Activated naive CD4-positive, alpha-beta T cell treated with Interleukin-2 at 50 U/mL for 16 hours (primary cell): ENCODE measurements around the gene SHROOM4.

Experiments used
- DNase-seq: peaks from one replicate; pipeline ENCODE4 v3.0.0-alpha.2; 2020

SHROOM4 gene

DNA sequence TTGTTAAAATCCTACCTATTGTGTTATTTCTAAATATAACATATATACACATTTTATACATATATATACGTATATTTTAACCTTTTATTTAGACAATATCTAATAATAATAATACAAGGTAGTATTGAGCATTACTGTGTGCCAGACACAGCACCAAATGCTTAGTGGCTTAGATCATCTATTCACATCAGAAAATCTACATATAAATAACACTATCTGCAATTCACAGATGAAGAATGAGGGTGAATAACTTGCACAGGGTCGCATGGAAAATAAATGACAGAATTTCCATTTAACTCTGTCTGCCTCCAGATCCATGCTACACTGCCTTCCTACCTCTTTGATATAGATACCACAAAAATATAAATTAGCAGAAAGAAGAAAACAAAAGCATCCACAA lies 37.7 kb downstream of the SHROOM4 start:
- no peak for DNase-seq

DNA sequence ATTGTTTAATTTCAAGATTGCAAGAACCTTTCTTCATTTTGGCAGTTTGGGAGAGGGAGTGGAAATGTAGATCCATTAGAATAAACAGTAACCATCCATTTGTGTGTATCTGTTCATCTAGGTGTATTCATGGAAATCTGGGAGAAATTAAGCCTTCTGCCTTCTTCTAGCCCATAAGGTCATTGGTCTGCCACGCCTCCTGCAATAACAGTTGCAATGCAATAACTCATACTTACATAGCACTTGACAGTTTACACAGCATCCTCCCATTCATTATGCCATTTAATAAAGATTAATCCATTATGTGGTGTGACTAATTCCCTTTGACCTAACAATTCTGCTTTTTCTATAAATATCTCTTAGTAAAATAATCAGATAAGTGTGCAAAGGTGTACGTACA lies 42.6 kb downstream of the SHROOM4 start:
- DNase-seq: no peak

DNA sequence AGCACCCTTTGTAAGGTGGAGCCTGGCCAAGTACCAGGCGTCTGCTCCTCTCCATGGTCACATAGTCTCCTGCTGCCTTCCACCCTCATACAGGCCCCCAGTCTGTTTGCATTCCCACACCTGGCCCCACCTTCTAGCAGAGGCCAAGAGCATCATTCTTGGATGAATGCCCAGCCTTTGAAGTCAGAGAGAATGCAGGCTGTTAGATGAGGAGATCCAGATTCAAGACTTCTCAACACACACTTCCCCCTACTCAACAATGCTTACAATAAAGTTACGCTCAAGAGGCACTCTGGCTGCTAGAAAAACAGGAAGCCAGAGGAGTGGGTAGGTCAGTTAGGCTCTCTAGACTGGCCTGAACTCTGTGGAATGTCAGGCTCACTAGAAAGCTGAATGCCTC lies 43.3 kb downstream of the SHROOM4 start:
- no peak for DNase-seq

DNA sequence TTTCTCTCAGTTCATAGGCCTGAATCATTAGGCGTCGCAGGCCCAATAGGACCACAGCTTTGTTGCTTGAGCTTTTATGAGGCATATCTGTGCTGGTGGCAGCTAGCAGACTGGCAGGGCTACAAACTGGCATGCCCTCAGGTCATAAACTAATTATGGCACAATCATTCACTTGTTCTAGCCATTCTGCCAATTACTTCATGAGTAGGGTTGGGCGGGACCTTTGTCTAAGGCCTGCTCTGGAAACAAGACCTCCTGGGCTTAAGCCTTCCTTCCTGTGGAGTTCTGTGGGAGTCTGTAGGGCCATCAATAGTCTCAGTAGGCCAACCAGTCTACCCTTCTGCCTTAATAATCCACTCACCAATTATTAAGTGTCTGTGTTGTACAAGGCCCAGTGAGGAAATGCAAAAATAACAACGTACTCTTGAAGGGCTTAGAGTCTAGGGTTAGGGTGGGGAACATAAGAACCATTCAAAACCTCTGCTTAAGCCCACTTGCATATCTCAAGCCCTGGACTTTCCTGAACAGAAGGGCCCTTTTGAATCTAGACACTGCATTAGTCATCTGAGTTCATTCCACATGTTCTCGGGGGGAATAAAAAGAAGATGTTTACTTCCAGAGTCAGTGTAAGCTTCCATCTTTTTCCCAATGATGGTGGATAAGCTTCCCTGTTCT lies 44.5 kb downstream of the SHROOM4 start:
- no peak for DNase-seq

DNA sequence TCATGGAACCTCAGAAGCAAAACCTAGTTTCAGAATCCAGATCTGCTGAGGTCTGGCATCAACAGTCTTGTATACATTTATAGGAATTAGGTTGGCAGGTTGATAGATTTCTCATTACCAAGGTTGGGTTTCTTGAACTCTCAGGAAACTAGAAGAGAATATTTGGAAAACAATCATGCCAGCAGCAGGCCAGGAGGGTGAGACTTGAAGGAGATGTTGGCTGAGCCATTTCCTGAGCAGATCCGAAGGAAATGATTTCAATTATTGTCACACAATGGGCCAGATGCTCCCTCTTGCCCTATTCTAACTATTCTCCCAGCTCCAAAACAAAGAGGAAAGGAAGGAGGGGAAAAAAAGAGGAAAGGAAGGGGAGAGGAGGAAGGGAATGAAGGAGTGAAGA lies 45.2 kb downstream of the SHROOM4 start:
- DNase-seq: no peak

DNA sequence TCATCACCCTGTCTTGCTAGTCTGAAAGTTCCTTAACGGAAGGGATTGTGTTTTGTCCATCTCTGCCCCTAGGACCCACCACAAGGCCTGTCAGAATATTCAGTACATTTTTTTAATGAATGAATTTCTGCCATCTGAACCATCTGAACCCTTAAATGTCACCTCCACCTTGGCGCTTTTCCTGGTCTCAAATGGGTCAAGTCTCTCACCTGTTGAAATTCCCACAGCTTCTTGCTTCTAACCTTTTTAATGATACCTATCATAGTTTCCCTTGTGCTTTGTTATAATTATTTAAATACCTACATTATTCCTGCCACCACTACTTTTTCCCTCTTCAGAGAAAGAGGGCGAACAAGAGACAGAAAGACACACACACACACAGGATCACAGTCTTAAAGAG lies 48.0 kb downstream of the SHROOM4 start:
- no peak for DNase-seq

DNA sequence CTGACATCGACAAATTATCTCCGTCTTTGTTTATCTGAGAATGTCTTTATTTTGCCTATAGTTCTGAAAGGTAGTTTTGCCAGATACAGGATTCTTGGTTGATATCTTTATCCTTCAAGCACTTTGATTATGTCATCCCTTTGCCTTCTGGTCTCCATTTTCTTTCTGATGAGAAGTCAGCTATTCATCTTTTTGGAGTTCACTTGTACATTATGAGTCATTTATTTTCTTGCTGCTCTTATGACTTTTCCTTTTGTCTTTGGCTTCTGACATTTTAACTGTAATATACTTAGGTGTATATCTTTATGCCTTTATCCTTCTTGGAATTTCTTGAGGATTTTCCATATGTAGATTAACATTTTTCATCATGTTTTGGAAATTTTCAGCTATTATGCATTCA lies 51.4 kb downstream of the SHROOM4 start:
- no peak for DNase-seq

DNA sequence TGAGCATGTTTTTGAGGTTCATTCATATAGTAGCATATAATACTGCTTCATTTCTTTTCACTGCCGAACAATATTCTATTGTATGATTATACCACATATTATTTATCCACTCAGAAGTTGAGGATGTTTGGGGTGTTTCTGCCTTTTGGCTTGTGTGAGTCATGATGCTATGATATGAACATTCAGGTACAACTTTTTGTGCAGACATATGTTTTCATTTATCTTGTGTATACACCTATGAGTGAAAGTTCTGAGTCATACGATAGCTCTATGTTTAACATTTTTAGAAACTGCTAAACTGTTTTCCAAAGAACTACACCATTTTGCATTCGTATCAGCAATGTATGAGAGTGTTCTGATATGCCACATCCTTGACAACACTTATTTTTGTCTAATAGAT lies 57.7 kb downstream of the SHROOM4 start:
- DNase-seq: no peak

DNA sequence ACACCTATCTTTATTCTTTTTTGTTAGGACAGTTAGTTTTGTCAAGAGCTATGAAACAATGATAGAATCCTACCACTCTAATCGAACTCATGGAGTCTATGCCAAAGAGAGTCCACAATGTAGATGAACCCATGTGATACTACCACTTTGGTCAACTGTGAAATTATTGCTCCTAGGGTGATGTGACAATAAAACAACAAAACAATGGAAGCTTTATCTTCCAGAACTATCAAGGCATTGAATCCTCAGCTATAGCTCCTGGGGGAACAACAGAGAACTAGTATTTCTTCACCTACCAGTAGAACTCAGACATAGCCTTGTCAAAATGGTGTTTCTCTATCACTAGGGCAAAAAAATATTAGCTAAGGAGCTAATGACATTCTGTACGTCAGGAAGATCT lies 62.9 kb downstream of the SHROOM4 start:
- DNase-seq: no peak

DNA sequence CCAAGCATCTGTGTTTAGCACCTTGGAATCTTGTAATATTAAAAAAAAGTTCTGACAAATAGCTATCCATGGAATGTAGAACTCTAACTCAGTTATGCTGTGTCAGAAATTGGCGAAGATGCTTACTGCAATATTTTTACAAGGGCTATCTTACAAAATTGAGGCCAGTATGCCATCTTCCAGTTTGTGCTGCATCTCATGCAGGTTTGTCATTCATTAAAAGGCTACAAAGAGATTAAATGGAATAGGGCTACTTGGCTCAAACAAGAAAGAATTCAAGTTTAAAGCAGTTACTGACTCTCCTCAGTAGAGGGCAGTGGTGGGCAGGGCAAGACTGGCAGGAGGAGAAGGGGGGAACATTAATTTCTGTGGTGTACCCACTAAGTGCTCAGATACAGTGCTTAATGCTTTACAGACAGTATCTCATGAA lies 66.5 kb downstream of the SHROOM4 start:
- no peak for DNase-seq

DNA sequence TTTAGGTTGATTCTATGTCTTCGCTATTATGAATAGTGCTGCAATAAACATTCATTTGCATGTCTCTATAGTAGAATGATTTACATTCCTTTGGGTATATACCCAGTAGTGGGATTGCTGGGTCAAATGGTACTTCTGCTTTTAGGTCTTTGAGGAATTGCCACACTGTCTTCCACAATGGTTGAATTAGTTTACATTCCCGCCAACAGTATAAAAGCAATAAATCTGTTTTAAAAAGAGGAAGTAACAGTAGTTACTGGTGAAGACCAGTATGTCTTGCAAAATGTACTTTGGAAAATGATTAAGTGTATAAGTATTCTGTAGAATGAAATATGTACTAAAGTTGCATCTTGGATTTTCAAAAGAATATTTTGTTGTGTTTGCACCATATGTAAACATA lies 77.3 kb downstream of the SHROOM4 start:
- DNase-seq: no peak

DNA sequence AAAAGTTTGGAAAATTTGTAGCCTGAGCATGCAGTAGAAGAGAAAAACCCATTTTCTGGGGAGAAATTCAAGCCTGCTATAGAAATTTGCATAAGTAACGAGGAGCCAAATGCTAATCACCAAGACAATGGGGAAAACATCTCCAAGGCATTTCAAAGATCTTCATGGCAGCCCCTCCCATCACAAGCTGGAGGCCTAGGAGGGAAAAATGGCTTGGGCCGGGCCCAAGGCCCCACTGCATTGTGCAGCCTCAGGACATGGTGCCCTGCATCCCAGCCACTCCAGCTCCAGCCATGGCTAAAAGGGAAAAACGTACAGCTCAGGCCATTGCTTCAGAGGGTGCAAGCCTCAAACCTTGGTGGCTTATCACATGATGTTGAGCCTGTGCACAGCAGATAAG lies 87.7 kb downstream of the SHROOM4 start:
- DNase-seq: no peak

DNA sequence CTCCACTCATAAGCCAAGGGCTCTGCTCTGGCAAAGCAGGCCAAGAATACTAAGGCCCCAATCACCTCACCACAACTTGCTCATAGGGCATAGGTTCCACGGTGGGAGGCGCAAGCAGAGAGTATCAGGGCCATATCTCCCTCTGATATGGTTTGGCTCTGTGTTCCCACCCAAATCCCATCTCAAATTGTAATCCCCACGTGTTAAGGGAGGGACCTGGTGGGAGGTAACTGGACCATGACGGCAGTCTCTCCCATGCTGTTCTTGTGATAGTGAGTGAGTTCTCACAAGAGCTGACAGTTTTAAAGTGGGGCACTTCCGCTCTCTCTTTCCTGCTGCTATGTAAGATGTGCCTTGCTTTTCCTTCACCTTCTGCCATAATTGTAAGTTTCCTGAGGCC lies 88.7 kb downstream of the SHROOM4 start:
- no peak for DNase-seq

DNA sequence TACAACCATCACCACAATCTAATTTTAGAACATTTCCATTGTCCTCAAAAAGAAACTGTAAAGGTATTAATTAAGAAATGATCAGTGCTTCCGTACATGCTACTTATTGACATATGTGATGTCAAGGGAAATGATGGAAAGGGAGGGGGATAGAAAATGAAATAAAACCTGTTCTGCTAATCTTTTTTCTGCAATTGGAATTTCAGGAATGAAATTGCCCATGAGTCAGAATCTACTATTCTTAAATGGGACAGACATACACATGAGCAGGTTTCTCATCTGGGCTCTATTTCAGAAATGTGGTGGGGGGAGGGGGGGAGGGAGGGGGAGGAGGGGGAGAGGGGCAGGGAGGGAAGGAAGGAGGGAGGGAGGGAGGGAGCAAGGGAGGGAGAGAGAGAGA lies 91.0 kb downstream of the SHROOM4 start:
- no peak for DNase-seq

DNA sequence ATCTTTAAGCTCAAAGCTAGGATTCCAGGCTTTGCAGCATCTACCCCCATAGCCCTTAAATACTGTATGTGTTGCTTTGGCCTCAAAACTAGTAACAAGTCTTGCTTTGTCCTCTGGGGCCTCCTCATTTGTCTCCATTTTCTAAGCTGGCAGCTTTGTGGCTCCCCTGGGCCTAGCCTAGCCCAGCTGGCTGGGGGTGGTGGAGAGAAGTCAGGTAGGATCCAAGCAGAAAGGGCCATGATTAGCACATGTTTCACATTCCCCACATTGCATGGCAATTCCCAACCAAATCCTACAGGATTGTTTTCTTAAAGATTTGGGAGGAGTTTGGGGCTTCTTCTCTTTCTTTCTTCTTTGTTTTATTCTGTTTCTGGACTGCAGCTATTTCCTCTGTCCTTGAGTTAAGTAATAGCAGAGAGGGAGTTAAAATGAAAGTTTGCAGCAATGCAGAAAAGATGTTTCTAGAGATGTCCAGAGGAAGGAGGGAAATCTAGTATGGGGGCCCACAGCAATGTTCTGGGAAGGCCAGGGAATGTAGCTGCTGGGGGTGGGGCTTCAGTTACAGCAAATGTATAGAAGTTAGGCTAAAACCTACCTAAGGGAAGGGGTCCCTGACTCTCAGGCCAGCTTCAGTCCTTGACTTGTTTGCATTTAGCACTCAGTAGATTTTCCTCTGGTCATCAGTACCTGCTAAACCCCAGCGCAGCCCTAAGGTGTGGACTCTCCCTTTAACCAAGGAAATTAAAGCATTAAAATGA lies 92.1 kb downstream of the SHROOM4 start:
- DNase-seq: no peak

DNA sequence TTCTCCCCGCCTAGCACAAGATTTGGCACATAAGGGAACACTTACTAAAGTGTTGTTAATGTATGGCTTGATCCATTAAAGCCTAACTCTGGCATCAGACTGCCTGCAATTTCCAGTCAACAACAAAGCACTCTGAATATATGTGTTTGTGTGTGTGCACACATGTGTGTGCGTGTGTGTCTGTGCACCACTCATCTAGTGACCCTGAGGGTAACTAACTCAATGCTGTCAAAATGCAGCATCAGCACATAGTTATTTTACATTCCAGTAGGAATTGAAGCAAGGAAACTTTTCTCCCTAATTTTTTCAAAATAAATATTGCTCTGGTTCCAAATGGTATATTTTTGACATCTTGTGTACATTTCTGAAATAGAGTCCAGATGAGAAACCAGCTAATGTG lies 94.4 kb downstream of the SHROOM4 start:
- no peak for DNase-seq

DNA sequence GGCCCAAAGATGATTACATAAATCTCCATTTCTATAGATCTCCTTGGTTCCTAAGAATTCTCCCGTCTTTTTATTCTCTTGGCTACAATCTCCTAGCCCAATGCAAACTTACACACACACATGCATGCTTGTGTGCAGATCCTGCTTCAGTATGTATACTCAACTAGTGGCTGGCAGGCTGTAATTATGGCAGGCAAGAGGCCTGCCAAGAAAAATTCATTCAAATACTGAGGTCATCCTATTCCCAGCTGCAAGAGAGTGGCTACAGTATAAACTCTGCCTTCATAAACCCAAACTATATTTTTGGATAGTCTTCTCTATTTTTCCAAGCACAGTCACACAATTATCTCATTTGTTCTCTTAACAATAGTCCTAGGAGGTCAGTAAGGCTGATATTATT lies 95.2 kb downstream of the SHROOM4 start:
- no peak for DNase-seq

DNA sequence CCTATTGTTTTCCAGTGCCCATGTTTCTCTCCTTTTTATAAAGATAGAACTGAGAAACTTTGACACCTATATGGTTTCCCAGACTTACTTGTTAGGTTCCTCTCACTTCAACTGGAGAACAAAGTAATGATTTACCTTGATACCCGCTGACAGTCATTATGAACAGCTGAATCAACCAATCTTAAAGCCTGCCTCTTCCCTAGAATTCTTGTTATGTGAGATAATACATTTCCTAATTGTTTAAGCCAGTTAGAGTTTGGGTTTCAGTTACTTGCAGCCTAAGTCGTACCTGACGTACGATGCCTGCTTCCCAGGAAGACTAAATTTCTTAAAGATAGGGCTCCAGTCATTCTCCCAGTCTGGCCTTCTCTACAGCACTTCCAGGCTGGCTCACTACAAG lies 97.3 kb downstream of the SHROOM4 start:
- DNase-seq: no peak

DNA sequence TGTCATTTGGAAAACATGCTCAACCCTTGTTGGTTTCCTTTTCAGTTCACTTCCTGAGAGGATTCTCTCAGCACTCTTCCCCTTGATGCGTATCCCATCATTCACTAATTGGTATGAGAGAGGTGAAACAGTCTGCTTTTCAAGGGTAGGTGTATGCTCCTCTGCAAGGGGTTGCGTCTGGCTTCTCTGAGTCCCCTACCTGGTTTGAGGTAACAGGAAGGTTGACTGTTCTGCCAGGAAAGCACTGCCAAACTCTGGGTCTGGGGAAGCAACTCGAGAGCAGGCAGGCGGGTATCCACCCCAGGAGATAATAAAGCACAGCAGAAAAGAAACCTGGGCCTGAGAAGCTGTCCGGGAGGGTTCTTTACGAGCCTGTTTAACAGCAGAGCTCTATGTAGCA lies 101.2 kb downstream of the SHROOM4 start:
- DNase-seq: no peak

DNA sequence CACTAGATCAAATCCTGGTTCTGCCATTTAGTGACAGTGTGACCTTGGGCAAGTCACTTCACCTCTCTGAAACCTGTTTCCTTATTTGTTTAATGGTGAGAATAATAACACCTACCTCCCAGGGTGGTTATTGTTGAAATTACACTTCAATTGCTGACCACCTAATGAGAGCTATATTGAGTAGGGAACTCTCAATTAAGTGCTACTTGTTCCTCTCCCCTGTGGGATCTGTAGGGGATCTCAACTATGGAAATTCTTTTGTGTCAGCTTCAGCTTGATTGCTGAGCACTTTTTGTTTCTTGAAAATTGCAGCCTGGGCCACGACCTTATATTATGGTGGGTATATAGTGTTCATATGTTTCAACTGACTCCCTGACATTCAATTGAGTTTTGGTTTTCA lies 102.1 kb downstream of the SHROOM4 start:
- no peak for DNase-seq

DNA sequence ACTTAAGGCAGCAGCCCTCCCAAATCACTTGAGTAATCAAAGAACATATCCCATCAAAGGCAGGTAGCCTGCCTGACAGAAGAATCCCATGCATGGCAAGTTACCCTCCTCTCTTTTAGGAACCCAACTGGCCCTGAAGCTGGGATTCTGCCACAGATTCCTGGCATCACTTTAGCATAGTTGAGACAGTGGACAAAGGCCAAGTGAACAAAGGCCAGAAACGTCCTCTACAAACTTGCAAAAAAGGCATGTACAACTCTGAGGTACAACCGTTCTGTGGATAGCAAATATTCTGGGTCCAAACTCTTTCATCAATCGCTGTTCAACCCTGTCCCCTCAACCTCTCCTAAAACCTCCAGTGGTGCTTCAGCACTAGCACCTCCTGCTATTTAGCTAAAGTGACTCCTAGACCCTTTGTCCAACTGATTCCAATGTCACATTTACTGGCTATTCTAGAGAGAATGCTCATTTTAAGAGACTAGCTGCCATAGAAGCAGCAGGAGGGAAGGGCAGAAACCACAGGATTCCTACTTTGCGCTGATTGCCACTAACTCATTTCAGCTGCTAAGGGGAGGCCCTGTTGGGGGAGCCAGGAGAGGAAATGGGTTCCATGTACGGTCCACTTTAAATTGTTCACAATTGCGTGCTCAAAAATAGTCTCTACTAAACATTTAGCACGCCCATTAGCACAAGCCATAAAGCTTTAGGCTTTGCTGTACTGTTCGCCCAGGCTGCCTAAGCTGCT lies 105.9 kb downstream of the SHROOM4 start:
- no peak for DNase-seq

DNA sequence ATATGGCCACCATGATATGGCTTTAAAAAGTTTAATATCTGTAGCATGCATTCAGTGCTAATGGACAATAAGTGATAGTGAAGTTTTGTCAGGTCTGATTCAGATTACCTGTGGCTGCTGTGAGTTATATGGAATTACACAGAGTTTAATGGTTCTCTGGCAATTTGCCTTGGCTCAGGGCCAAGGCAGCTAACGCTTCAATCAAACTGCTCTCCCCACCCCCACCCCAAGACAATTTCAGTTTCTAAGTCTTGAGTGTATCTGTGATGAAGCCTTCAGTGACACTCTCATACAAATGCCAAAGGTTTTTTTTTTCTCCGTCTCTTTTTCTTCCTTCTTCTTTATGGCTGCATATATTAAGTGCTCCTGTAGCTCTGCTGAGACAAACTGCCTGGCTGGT lies 106.6 kb downstream of the SHROOM4 start:
- no peak for DNase-seq

DNA sequence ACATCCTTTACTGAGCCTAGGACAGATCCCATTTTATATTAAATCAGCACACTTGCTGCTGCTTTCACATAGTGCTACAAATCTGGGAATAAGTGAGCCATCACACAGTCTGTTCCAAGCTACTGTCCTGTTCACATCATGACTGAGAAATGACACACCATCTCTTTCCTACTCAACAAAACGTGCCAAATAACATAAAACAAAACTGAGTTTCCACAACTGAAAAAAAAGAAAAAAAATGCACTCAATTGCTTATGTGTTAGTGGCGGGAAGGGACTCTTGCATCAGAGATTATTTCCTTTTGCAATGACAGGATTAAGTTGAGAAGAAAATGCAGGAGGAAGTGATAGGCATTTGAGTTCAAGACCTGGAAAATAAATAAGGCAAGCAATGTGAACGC lies 109.0 kb downstream of the SHROOM4 start:
- DNase-seq: no peak

DNA sequence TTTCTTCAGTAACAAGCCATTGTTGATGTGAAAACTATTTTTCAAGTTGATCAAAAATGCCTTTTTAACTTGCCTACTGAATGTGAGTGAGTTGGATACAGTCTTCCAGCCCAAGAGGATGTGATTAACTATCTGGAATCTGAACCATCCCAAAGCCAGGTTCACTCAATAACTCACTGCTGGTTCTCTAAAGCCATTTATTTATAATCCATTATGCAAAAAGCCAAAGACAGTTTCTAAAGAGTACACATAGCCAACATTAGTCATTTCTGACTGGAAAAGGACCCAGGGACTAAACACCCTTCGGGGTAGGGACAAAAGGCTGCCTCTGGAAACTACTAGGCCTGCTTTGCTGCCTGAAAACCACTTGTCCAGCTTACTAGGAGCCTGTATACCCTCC lies 109.6 kb downstream of the SHROOM4 start:
- no peak for DNase-seq
